Esophagus squamous epithelium (tissue), 5 donors: ENCODE data around the gene ACOT9. TPM values are rescaled to one million over a fixed set of nuclear protein-coding genes. Genes with fewer than 3 reads are reported as not detected.
"Not testable (repeated sequence)": the region's sequence is repeated elsewhere in the genome, so short reads cannot be mapped to it uniquely, and the experiment has no call there.

Experiments used
- DNase-seq: peaks from one replicate; lab custom pipeline; 2025; lab: John Stamatoyannopoulos, UW
- H3K27ac ChIP-seq, 4 donors: fragments of 200-600 bp; sonication (generic); one replicate each; pipeline ENCODE4 v1.5.1; 2016 to 2019; ENCODE audit warnings: mild to moderate bottlenecking in 1 of 4
- H3K27me3 ChIP-seq, 4 donors: fragments of 200-600 bp; sonication (generic); 1 replicate in 3 of 4; 2 replicates in 1 of 4; pipeline versions ENCODE4 v1.5.1 to v1.6.0; 2017 to 2021; ENCODE audit warnings: antibody characterized with exemption in 1 of 4
- H3K36me3 ChIP-seq, 3 donors: fragments of 200-600 bp; sonication (generic); one replicate each; pipeline ENCODE4 v1.5.1; 2016 to 2019
- H3K4me1 ChIP-seq, 3 donors: fragments of 200-600 bp; sonication (generic); one replicate each; pipeline ENCODE4 v1.5.1; 2017 to 2019
- H3K4me3 ChIP-seq, 4 donors: fragments of 200-600 bp; sonication (generic); 1 replicate in 3 of 4; 2 replicates in 1 of 4; pipeline ENCODE4 v1.5.1; 2016 to 2019; ENCODE audit warnings: mild to moderate bottlenecking in 2 of 4, moderate library complexity in 1 of 4
- H3K9me3 ChIP-seq, 3 donors: fragments of 200-600 bp; sonication (generic); one replicate each; pipeline ENCODE4 v1.5.1; 2016 to 2019
- POLR2A ChIP-seq, 4 donors: fragments of 450-650 bp; IDR thresholded peaks; one replicate each; pipeline ENCODE4 v1.6.1; 2017; ENCODE audit warnings: antibody characterized with exemption in 4 of 4, mild to moderate bottlenecking in 4 of 4, moderate library complexity in 3 of 4
- WGBS, 2 donors: methylation state at CpG; one replicate each; pipeline ENCODE4 v1.1.5; 2018; 5-methylcytosine and 5-hydroxymethylcytosine counted together
- intact Hi-C: fragments of 100-400 bp; cut with DNase I; formaldehyde crosslinking; loops from one replicate; pipeline ENCODE4 v1.15.0; 2022
- total RNA-seq, 4 donors: library from RNA; depleted of rRNA; stranded (reverse); fragments of >200 nt; gene quantifications; one replicate each; pipeline ENCODE4 v1.1.0, GENCODE V29; 2016
- TF ChIP-seq, protein P1 (sequence below), 6 experiments: fragments of 450-650 bp in 4 of 6; fragments of 200-600 bp in 2 of 6; sonication (generic) in 2 of 6; IDR thresholded peaks; one replicate each; pipeline ENCODE4 v1.5.1; 2016 to 2019; ENCODE audit warnings: antibody characterized with exemption in 6 of 6, mild to moderate bottlenecking in 4 of 6, moderate library complexity in 4 of 6
- donor health status: DM: yes; HTN: yes; CAD: no.

Gene ACOT9
- total RNA-seq, 4 donors from 2014 or later: 5.4 to 30.9 (median 14.8) TPM

DNA sequence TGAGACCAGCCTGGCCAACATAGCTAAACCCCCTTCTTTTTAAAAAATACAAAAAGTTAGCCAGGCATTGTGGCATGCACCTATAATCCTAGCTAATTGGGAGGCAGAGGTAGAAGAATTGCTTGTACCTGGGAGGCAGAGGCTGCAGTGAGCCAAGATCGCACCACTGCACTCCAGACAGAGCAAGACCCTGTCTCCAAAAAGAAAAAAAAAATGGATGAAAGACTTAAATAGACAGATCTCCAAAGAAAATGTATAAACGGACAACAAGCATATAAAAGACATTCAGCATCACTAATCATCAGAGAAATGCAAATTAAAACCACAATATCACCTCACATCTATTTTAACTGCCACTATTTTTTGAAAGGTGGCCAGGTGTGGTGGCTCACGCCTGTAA, 33.3 kb upstream of the ACOT9 start:
- 74 to 89% methylated on average over 3 of the region's 3 CpGs for WGBS, 2 donors
- H3K9me3 ChIP-seq: no peaks in the 10 kb centered on the region
- H3K27me3 ChIP-seq: no peaks in the 10 kb centered on the region
- no peak for DNase-seq
- intact Hi-C loops: no loop called here
- no peaks in the 10 kb centered on the region for H3K4me1 ChIP-seq
- H3K27ac ChIP-seq: no peak overlapping the region
- no peaks in the 10 kb centered on the region for H3K36me3 ChIP-seq
- TF ChIP-seq, protein P1, sequence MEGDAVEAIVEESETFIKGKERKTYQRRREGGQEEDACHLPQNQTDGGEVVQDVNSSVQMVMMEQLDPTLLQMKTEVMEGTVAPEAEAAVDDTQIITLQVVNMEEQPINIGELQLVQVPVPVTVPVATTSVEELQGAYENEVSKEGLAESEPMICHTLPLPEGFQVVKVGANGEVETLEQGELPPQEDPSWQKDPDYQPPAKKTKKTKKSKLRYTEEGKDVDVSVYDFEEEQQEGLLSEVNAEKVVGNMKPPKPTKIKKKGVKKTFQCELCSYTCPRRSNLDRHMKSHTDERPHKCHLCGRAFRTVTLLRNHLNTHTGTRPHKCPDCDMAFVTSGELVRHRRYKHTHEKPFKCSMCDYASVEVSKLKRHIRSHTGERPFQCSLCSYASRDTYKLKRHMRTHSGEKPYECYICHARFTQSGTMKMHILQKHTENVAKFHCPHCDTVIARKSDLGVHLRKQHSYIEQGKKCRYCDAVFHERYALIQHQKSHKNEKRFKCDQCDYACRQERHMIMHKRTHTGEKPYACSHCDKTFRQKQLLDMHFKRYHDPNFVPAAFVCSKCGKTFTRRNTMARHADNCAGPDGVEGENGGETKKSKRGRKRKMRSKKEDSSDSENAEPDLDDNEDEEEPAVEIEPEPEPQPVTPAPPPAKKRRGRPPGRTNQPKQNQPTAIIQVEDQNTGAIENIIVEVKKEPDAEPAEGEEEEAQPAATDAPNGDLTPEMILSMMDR (IDR thresholded peaks at IDR 0.05): no peak
- no peak for TF ChIP-seq POLR2A (IDR thresholded peaks at IDR 0.05)
- H3K4me3 ChIP-seq: no peak overlapping the region

DNA sequence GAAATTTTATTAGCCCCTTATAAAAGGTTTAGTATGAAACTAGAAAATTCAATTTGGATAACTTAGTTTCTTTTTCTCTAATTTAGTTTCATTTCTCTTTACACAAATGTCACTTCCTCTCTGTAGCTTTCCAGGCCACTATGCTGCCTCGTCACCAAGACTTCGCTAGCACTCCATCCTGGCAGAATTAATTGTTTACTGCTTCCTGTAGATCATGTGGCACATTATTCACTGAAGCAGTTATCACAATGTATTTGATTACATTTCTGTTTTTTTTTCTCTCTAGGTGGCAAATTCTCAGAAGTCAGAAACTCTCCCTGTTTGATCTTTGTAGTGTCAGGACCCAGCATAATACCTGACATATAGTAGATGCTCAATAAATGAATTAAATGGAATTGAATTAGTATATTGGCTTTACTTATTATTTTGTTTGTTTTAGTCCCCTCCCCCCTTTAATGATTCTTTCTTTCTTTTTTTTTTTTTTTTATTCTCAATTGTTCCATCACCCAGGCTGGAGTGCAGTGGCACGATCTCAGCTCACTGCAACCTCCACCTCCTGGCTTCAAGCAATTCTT, 30.6 kb upstream of the ACOT9 start:
- intact Hi-C loops: no loop called here
- no peak for DNase-seq

DNA sequence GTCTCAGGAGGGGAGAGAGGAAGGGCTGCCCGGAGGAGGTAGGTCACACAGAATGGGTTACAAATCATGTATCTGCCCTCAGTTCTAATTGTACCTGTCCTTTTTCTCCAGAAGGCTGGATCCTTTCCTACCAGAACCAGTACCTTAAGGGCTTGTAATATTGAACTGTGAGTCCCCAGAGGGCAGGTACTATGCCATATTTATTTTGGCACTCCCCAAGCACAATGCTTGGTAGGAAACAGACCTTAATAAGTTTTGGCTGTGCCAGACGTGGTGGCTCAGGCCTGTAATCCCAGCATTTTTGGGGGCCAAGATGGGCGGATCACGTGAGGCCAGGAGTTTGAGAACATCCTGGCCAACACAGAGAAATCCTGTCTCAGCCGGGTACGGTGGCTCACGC, 28.0 kb upstream of the ACOT9 start:
- intact Hi-C loops: not testable (repeated sequence)
- whole genome bisulfite sequencing, 2 donors: 90% methylated on average over 3 of the region's 7 CpGs; no CpG with 5 or more reads in 1 of the 2 donors

More for the DNA sequence above, 30.6 kb upstream of the ACOT9 start:
- H3K9me3 ChIP-seq: no peaks in the 10 kb centered on the region
- peak overlapping the region in 1 of 4 donors; percentile 42 for H3K27ac ChIP-seq
- WGBS, 2 donors: 46 to 55% methylated on average over 2 to 3 of the region's 3 CpGs
- H3K36me3 ChIP-seq: no peaks in the 10 kb centered on the region
- H3K27me3 ChIP-seq: no peaks in the 10 kb centered on the region
- TF ChIP-seq, protein P1 (IDR thresholded peaks at IDR 0.05): no peak
- no peak overlapping the region for H3K4me3 ChIP-seq
- no peaks in the 10 kb centered on the region for H3K4me1 ChIP-seq

DNA sequence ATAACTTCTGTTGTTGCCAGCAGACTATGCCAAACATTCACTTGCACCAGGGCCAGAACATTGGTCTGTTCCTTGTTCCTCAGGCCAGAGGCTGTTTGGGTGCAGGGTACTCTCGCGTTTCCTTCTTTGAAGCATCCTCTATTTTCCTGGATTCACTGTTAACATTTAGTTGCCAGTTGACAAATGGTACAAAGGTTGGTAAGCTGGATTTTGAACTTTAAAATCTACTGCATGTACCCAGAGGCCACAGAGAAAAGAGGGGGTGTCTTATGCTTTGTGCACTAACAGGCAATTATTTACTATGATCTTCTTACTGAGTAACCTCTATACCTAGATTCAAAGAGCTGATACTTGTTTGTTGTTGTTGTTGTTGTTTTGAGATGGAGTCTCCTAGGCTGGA, 27.1 kb upstream of the ACOT9 start:
- no peak for DNase-seq
- no peaks in the 10 kb centered on the region for H3K27me3 ChIP-seq
- no peak overlapping the region for H3K27ac ChIP-seq
- H3K9me3 ChIP-seq: no peaks in the 10 kb centered on the region
- 38 to 70% methylated on average over 2 of the region's 2 CpGs for WGBS, 2 donors
- H3K36me3 ChIP-seq: no peaks in the 10 kb centered on the region
- intact Hi-C loops: no loop called here
- no peaks in the 10 kb centered on the region for H3K4me1 ChIP-seq
- TF ChIP-seq, protein P1 (IDR thresholded peaks at IDR 0.05): no peak
- no peak for TF ChIP-seq POLR2A (IDR thresholded peaks at IDR 0.05)
- H3K4me3 ChIP-seq: no peak overlapping the region

More for the DNA sequence above, 28.0 kb upstream of the ACOT9 start:
- H3K36me3 ChIP-seq, H3K4me1 ChIP-seq, H3K27me3 ChIP-seq, H3K9me3 ChIP-seq, H3K4me3 ChIP-seq, H3K27ac ChIP-seq, DNase-seq: not testable (repeated sequence)

DNA sequence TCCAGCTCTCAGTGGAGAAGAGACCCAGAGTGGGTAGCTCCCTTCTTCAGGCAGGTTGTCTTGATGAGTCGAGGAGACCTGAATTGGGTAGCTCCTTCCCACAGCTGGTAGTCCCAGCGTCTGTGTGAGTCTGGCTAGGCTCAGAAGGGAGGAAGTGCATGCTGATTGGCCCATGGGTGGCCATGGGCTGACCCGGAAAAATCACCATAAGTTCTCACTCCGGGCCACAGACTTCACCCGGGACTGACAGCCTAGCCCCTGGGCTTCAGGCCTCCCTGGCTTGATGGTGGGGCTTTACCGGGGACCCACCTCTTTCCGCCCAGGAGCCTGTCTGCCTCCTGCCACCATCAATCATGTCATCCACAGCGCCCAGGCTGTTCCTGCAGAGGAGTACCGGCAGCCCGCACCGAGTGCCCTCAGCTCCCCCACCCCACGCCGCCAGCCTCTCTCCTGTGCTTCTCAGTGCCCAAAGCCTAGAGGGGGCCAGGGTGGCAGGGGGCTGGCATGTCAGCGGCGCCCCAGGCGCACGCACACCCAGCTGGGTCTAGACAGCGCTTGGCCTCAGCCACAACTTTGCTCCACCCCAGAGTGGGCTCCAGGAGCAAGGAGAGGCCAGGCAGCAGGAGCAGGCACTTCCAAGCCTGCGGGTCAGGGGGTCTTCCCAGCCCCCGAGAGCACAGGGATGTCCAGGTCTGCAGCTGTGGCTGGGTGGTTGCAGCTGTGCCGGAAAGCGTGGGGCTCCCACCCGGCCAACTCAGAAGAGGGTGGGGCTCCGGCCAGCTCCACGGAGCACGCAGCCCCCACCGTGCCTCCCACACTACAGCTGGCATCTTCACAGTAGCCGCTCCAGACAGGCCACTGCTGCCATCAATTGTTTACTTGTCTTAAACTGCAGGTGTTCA, 23.8 kb upstream of the ACOT9 start:
- no peaks in the 10 kb centered on the region for H3K9me3 ChIP-seq
- intact Hi-C loops: no loop called here
- TF ChIP-seq POLR2A (IDR thresholded peaks at IDR 0.05): no peak
- TF ChIP-seq, protein P1 (IDR thresholded peaks at IDR 0.05): no peak
- H3K27me3 ChIP-seq: no peaks in the 10 kb centered on the region
- no peak for DNase-seq
- no peaks in the 10 kb centered on the region for H3K4me1 ChIP-seq
- WGBS, 2 donors: 73% methylated on average over 5 of the region's 28 CpGs; no CpG with 5 or more reads in 1 of the 2 donors
- H3K4me3 ChIP-seq: peak overlapping the region in 2 of 4 donors; percentile 9 to 28
- no peaks in the 10 kb centered on the region for H3K36me3 ChIP-seq
- H3K27ac ChIP-seq: peak overlapping the region in 1 of 4 donors; percentile 14
